GM21360 (cell line): ENCODE measurements around the gene SCYL3.
A peak's percentile ranks its signal among the peaks of the same experiment; 100 is the strongest.
"Not testable (repeated sequence)": the region's sequence is repeated elsewhere in the genome, so short reads cannot be mapped to it uniquely, and the experiment has no call there.

Experiments used
- ATAC-seq: cut with Tn5 transposase; IDR thresholded peaks from one replicate; pipeline ENCODE4 v1.9.1; 2021; ENCODE audit warnings: mild to moderate bottlenecking, moderate library complexity; ENCODE audit not compliant: unreplicated experiment

The SCYL3 gene, protein sequence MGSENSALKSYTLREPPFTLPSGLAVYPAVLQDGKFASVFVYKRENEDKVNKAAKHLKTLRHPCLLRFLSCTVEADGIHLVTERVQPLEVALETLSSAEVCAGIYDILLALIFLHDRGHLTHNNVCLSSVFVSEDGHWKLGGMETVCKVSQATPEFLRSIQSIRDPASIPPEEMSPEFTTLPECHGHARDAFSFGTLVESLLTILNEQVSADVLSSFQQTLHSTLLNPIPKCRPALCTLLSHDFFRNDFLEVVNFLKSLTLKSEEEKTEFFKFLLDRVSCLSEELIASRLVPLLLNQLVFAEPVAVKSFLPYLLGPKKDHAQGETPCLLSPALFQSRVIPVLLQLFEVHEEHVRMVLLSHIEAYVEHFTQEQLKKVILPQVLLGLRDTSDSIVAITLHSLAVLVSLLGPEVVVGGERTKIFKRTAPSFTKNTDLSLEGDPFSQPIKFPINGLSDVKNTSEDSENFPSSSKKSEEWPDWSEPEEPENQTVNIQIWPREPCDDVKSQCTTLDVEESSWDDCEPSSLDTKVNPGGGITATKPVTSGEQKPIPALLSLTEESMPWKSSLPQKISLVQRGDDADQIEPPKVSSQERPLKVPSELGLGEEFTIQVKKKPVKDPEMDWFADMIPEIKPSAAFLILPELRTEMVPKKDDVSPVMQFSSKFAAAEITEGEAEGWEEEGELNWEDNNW

DNA sequence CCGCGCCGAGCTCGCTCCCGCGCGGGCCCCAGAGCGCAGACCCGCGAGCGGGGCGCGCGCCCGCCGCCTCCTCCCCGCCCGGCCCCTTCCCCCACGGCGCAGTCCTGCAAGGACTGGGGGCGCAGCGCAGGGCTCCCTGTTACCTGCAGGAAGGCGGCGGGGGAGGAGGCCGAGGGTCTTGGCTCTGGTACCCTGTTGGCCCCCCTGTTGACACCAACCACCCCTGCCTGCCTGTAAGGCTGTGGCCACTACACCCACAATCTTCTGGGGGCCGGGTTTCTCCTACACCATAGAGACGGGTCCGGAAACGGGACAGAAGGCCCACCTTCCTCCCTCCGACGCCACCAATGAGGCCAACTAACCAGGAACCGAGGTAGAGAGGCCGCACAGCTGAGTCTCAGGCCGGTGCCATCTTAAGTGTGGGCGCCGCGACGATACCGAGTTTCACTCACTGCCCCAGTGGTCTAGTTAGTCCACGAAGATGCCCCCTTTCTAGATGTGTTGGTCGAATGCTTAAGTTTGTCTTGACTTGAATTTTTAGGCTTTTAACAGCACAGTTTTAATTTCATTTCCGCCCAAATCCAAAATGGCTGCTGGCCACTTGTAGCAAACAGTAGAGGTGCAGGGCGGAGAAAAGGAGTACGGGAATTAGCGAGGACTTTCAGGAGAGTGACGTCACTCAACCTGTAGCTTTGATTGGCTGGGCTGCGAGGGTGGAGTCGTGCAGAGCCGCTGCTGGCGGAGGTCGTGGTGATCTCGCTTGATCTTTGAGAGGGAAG lies at the start of gene SCYL3:
Gene SCYL3 (minus strand): TSS at position 252 of the 779 bp plus-strand sequence. CDS start 5,056 bp downstream, outside the sequence.
- peak; percentile 82 for ATAC-seq

- ATAC-seq = no peak
Measured at GRCh38 chr1:169941982-169942830, 48.5 kb upstream of the SCYL3 start.

DNA sequence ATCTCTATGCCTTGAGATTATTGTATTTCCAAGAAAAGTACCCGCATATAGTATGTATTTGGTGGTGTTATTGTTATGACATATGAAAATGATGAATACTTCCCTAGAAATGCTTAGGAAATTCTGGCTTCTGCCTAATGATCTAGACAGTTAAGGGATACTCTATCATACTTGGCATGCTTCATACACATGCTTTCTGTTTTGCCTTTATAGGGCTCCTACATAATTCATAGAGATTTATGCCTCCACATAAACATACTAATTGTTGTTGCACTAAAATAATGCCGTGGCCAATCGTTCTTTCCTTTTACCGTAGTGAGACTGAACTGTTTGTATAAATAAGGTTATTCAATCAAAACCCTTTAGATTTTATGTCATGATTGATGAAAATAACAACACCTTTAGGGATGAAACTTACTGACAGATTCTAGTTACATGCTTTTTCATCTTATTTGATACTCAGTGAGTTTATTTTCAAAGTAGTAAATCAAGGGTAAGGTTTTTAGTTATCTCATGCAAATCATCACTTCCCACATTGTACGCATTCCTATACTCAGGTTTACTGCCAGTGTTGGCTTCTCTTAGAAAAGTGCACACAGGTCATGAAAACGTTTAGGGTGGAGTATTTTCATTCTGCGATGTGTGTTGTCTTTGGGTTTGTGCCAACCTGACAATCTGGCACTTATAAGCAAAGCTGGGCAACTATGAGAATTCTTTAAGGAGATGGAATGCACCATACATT lies 40.5 kb upstream of the SCYL3 start:
- ATAC-seq = no peak

DNA sequence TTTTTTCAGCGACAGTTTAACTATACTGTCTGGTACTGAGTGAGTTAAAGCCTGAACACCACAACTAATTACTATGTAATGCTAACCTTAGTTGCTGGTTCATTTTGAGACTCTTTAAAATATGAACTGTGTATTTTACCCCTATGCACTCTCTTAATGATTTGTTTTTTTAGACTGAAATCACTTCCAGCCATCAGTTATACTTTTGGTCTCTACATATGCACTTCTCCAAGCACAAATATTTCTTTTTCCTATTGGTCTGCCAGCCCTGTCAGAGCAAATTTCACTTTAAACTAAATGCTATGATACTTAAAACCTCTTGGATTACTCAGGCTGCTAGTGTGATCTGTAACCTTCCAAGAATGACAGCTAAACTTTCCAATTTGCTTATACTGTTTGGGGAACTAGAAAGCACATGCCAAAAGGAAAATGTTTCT lies 38.1 kb upstream of the SCYL3 start:
- ATAC-seq = no peak

DNA sequence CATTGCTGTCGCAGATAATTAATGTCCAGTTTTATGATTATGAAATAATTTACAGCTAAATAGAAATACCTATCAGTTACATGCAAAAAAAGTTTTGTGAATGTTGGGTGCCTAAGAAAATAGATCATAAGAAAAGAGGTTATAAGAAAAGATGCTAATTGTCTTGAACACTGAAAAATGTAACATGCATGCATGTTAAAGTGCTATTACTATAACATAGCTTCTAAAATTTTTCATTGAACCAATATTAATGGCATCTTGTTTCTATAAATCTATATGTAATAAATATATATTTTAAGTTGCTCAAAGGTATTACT lies 35.5 kb upstream of the SCYL3 start:
- ATAC-seq = no peak

GRCh38 chr1:169928438-169929209 lies 34.9 kb upstream of the SCYL3 start:
- ATAC-seq = no peak

DNA sequence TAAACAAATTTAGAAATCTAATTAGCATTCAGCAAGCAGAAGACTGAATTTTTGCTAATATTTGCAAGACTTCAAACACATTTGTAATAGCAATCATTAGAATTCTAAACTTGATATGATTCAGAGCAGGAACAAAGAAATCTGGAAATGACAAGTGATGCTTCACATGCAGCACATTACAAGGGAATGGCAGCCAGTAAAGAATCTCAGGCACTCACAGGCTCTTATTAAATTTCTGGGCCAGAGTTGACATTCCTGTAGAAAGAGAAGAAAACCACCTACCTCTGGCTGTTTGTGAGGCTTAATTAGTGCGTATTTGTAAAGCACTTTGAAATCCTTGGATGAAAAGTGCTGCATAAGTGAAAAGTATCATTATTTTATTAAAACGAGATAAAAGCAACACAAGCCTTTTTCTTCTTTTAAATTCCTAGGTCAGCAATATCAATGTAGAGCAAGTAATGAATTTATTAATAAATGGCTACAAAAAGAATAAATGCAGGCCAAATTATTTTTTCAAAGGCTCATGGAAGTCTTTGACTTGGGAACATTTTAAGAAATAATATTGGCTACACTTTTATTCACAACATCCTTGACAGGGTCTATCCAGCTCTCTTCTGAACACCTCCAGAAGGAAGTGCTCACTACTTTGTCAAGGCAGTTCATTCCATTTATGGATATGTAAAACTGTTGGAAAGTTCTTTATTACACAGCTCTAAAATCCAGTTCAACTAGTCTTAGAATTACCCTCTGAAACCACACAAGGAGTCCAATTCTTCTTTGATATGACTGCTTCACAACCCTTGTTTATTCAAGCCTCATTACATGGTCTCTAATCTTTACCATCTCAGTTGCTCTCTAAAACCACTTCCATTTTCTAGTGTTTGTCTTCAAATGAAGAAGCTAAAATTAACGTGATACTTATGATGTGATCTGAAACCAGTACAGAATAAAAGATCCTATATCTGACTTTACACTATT lies 32.1 kb upstream of the SCYL3 start:
- ATAC-seq = peak; percentile 74

DNA sequence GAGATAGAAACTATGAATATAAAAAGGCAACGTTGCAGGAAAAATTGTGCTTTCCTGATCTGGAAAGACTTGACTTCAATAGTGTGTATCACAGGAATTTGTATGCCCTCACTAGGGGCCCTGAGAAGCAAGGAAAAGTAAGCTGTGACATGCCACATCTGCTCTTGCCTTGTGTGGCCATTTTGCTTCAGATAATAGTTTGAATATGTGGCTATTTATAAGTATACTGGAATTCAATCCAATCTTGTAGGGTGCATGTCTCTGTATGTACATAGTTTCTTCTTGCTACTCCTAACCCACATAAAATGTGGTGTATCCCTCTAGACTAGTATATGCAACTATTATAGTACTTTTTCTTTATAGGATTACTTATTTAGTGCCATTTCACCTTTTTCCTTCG lies 31.1 kb upstream of the SCYL3 start:
- no peak for ATAC-seq

GRCh38 chr1:169924063-169924462 lies 30.4 kb upstream of the SCYL3 start:
- ATAC-seq = no peak

- ATAC-seq = no peak
Measured at GRCh38 chr1:169921080-169921479, 27.4 kb upstream of the SCYL3 start.

GRCh38 chr1:169918927-169919326 lies 25.2 kb upstream of the SCYL3 start:
- ATAC-seq = no peak

DNA sequence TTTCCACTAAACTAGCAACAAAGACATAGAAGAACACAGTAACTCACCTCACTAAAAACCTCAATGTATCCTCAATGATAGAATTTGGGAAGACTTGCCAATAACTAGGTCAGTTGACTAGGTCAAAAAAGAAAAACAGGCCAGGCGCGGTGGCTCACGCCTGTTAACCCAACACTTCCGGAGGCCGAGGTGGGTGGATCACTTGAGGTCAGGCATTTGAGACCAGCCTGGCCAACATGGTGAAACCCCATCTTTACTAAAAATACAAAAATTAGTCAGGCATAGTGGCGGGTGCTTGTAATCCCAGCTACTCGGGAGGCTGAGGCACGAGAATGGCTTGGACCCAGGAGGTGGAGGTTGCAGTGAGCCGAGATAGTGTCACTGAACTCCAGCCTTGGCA lies 24.5 kb upstream of the SCYL3 start:
- not testable (repeated sequence) for ATAC-seq

GRCh38 chr1:169915150-169915549 lies 21.5 kb upstream of the SCYL3 start:
- no peak for ATAC-seq

DNA sequence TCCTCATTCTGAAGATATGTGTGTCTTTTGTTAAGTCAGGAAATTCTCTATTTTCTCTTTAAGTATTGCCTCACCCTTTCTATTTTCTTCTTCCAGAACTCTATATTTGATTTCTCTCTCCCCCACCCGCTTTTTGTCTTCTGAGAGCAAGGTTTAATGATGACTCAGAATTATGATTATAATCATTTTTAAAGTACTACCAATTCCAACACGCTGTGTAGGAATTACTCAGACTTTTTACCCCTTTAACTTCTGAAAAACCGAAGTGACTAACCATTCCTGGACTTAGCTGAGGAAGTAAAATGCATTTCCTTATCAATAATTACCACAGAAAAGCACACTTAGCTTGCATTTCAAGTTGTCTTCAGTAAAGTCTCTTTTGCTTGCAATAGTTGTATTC lies 20.8 kb upstream of the SCYL3 start:
- ATAC-seq = no peak

GRCh38 chr1:169909499-169909898 lies 15.8 kb upstream of the SCYL3 start:
- ATAC-seq = no peak

- ATAC-seq = no peak
Measured at GRCh38 chr1:169906938-169907337, 13.2 kb upstream of the SCYL3 start.

DNA sequence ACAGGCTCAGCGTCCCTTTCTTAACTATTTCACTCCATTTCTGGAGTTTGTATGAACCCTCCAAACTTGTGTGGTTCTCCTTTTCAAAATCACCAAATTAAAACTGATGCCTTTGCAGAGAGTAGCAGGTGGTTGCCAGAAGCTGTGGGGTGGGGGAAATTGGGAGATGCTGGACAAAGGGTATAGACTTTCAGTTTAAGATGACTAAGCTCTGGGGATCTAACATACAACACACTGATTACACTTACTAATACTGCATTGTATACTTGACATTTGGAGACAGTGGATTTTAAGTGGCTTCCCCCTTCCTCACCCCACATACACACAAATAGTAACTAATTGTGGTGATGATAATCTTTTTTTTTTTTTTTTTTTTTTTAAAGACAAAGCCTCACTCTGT lies 11.1 kb upstream of the SCYL3 start:
- ATAC-seq = no peak

GRCh38 chr1:169902751-169903150 lies 9.1 kb upstream of the SCYL3 start:
- no peak for ATAC-seq
